ENCODE results near the gene PRR20G. TPM values are rescaled to one million over a fixed set of nuclear protein-coding genes. Genes with fewer than 3 reads are reported as not detected.

The PRR20G gene
- total and polyA plus RNA-seq, 2 donors (not counting 1 experiment from before 2014, with no cell fraction given) = not detected

- Histone ChIP-seq H3K9ac (ENCODE audit: insufficient read depth, low read length) (no peak overlapping the region), H3K27me3 (ENCODE audit: control insufficient read depth, insufficient read depth, low read length) (no peaks in the 10 kb centered on the region), H3K4me2 (ENCODE audit: extremely low read depth, insufficient read depth, low read length) (no peak overlapping the region), H3K79me2 (ENCODE audit: control insufficient read depth, insufficient read depth, low read length) (no peaks in the 10 kb centered on the region), H3K4me1 (ENCODE audit: control insufficient read depth, extremely low read depth, insufficient read depth, low read length) (no peaks in the 10 kb centered on the region), H3K27ac (ENCODE audit: insufficient read depth, low read length) (no peak overlapping the region), H3K4me3 (replicated peaks in 1 of 4; ENCODE audit: control extremely low read depth in 1 of 4, insufficient read depth in 1 of 4, low read depth in 3 of 4, low read length in 4 of 4) (no peak overlapping the region), H4K20me1 (ENCODE audit: control insufficient read depth, extremely low read depth, insufficient read depth, low read length) (no peaks in the 10 kb centered on the region), H3K36me3 (ENCODE audit: control insufficient read depth, insufficient read depth, low read length) (no peaks in the 10 kb centered on the region), H2AFZ (ENCODE audit: low read length) (no peak overlapping the region), H3K9me3 (ENCODE audit: control insufficient read depth, insufficient read depth, low read depth, low read length) (no peaks in the 10 kb centered on the region)
- no peak for TF ChIP-seq EZH2 (IDR thresholded peaks at IDR 0.05; ENCODE audit: low read length, missing control alignments)
- no peak for TF ChIP-seq CTCF (conservative IDR thresholded peaks at IDR 0.05 in 1 of 2, IDR thresholded peaks at IDR 0.05 in 1 of 2; ENCODE audit: low read depth in 1 of 2, low read length in 2 of 2)
- DNase-seq (ENCODE audit: low read depth in 2 of 2) = no peak
These were observed 14.6 kb downstream of the PRR20G start for GRCh38 chr3:127273206-127273605.

DNA sequence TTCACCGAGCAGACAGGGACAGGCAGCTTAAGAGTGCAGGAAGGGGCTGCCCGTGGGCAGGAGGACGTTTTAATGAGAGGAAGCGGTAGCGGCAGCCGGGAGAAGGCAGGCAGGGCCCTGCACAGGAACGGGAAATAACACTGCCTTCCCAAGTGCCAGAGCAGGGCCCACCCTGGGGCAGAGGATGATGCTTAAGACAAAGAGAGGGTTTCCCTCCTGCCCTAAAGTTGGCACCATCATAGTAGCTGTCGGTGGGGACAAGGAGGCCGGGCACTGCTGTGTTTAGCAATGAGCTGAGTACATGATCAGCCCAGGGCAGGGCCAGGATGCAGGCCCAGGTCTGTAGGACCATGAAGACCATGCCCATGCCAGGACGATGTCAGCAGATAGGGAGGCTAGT is 21.7 kb downstream of the PRR20G start:
- H3K36me3 ChIP-seq (ENCODE audit: control insufficient read depth, insufficient read depth, low read length) = no peaks in the 10 kb centered on the region
- no peaks in the 10 kb centered on the region for H3K79me2 ChIP-seq (ENCODE audit: control insufficient read depth, insufficient read depth, low read length)
- H3K27ac ChIP-seq (ENCODE audit: insufficient read depth, low read length) = no peak overlapping the region
- H2AFZ ChIP-seq (ENCODE audit: low read length) = no peak overlapping the region
- no peaks in the 10 kb centered on the region for H3K27me3 ChIP-seq (ENCODE audit: control insufficient read depth, insufficient read depth, low read length)
- no peak overlapping the region for H3K4me2 ChIP-seq (ENCODE audit: extremely low read depth, insufficient read depth, low read length)
- no peak for DNase-seq (ENCODE audit: low read depth in 2 of 2)
- no peak overlapping the region for H3K9ac ChIP-seq (ENCODE audit: insufficient read depth, low read length)
- no peaks in the 10 kb centered on the region for H3K9me3 ChIP-seq (ENCODE audit: control insufficient read depth, insufficient read depth, low read depth, low read length)
- H3K4me1 ChIP-seq (ENCODE audit: control insufficient read depth, extremely low read depth, insufficient read depth, low read length) = no peaks in the 10 kb centered on the region
- H3K4me3 ChIP-seq (replicated peaks in 1 of 4; ENCODE audit: control extremely low read depth in 1 of 4, insufficient read depth in 1 of 4, low read depth in 3 of 4, low read length in 4 of 4) = no peak overlapping the region
- H4K20me1 ChIP-seq (ENCODE audit: control insufficient read depth, extremely low read depth, insufficient read depth, low read length) = no peaks in the 10 kb centered on the region
- no peak for TF ChIP-seq EZH2 (IDR thresholded peaks at IDR 0.05; ENCODE audit: low read length, missing control alignments)
- TF ChIP-seq CTCF (conservative IDR thresholded peaks at IDR 0.05 in 1 of 2, IDR thresholded peaks at IDR 0.05 in 1 of 2; ENCODE audit: low read depth in 1 of 2, low read length in 2 of 2) = no peak

- no peak for TF ChIP-seq CTCF (conservative IDR thresholded peaks at IDR 0.05 in 1 of 2, IDR thresholded peaks at IDR 0.05 in 1 of 2; ENCODE audit: low read depth in 1 of 2, low read length in 2 of 2)
- H3K27me3 ChIP-seq (ENCODE audit: control insufficient read depth, insufficient read depth, low read length) = no peaks in the 10 kb centered on the region
- no peak for DNase-seq (ENCODE audit: low read depth in 2 of 2)
These were observed 22.3 kb downstream of the PRR20G start for GRCh38 chr3:127265581-127265981.

More at GRCh38 chr3:127265581-127265981, 22.3 kb downstream of the PRR20G start:
- Histone ChIP-seq H2AFZ (ENCODE audit: low read length) (no peak overlapping the region), H3K4me1 (ENCODE audit: control insufficient read depth, extremely low read depth, insufficient read depth, low read length) (no peaks in the 10 kb centered on the region), H3K9me3 (ENCODE audit: control insufficient read depth, insufficient read depth, low read depth, low read length) (no peaks in the 10 kb centered on the region), H4K20me1 (ENCODE audit: control insufficient read depth, extremely low read depth, insufficient read depth, low read length) (no peaks in the 10 kb centered on the region), H3K79me2 (ENCODE audit: control insufficient read depth, insufficient read depth, low read length) (no peaks in the 10 kb centered on the region), H3K4me2 (ENCODE audit: extremely low read depth, insufficient read depth, low read length) (no peak overlapping the region), H3K4me3 (replicated peaks in 1 of 4; ENCODE audit: control extremely low read depth in 1 of 4, insufficient read depth in 1 of 4, low read depth in 3 of 4, low read length in 4 of 4) (no peak overlapping the region), H3K9ac (ENCODE audit: insufficient read depth, low read length) (no peak overlapping the region), H3K27ac (ENCODE audit: insufficient read depth, low read length) (no peak overlapping the region), H3K36me3 (ENCODE audit: control insufficient read depth, insufficient read depth, low read length) (no peaks in the 10 kb centered on the region)

Measured in fibroblast of lung (primary cell).